H7 (cell line): ENCODE data around the gene SH3BP4. TPM values are rescaled to one million over a fixed set of nuclear protein-coding genes. Genes with fewer than 3 reads are reported as not detected.

Experiments used
- DNase-seq: peaks from one replicate; pipeline ENCODE4 v3.0.0; 2012
- H3K27me3 ChIP-seq: 2 replicates; pipeline ENCODE4 v1.6.0; 2011; ENCODE audit warnings: mild to moderate bottlenecking, low read length; ENCODE audit not compliant: control insufficient read depth, insufficient read depth
- H3K36me3 ChIP-seq: replicated peaks from 2 replicates; pipeline ENCODE4 v1.5.1; 2011; ENCODE audit warnings: low read length; ENCODE audit not compliant: control insufficient read depth, insufficient read depth
- H3K4me3 ChIP-seq: 2 replicates; pipeline ENCODE4 v1.5.1; 2011; ENCODE audit warnings: low read depth, mild to moderate bottlenecking, control low read depth, low read length, moderate library complexity; ENCODE audit not compliant: insufficient read depth
- total RNA-seq: library from RNA; depleted of rRNA; stranded (reverse); fragments of >200 nt; shearing (Covaris generic); gene quantifications from 2 replicates; pipeline ENCODE4 v1.2.3, GENCODE V29; 2014

SH3BP4 gene
- total RNA-seq, 1 experiment from 2014 or later, result 61.4 TPM

DNA sequence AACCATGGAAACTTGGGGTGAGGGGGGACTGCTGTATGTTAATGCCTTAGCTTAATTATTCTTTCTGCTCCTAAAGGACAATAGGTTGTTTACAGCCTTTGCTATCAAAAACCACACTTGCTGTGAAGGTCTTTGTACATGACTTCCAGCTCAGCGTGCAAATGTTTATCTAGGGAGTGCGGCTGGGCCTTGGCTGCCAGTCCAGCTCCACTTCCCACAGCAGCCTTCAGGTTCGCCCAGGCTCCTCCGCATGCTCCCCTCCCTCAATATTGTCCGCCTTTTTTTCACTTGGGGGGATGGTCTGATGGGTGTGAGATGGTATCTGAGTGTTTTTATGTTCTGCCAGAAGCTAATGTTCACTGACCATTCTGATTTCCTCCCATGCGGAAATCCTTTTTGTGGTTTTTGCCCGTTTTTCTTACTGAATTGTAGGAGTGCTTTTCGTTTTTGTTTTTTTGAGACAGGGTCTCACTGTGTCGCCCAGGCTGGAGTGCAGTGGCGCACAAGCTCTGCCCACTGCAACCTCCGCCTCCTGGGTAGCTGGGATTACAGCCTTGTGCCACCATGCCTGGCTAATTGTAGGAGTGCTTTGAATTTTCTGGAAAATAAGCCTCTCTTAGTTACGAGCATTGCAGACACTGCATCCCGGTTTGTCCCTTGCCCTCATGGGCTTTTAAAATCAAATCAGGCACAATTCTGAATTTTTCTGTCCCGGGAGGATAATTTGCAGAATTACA, 28.8 kb downstream of the SH3BP4 start:
- DNase-seq, result no peak
- no peak overlapping the region for H3K4me3 ChIP-seq
- no peaks in the 10 kb centered on the region for H3K27me3 ChIP-seq
- no peaks in the 10 kb centered on the region for H3K36me3 ChIP-seq

DNA sequence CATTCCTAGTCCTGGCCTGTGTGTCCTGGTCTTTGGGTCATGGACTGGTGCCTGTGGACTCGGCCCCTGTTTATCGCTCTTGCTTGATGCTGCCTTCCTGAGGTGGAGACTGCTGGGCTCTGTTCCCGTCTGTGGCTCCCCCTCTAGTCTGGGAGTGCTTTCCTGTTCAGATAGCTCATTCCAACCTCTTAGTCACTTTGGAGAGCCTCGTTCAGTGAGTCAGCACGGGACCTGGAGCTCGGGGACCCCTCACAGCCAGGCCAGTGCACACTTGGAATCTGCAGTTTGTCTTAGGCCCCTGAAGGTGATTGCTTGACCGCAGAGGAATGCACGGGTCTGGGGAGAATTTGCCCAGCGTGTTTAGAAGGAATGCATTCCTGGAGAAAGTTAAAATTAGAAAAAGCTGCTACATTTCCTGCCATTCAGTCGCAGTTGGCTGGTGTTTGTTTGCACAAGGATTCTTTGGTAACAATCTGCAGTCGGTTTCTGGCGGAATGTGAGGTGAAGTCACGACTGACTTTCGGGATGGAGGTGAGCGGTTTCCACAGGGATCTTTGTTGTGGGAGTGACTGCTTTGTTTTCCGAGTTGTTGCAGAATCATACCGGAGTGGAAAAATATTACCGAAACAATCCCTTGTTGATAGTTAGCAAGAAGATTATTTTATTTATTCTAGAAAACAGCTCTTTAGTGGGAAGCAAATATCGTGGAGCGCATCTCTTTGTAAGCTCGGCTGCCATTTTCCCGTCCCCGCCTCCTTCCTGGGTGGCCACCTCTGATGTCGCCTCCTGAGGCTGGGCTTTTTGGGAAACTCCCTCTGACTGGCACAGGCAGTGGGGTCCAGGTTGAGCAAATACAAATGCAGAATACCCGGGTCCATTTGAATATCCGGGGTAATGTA, 29.6 kb downstream of the SH3BP4 start:
- peak; percentile 80 for DNase-seq
- H3K27me3 ChIP-seq, result no peaks in the 10 kb centered on the region
- H3K4me3 ChIP-seq, result no peak overlapping the region
- H3K36me3 ChIP-seq, result no peaks in the 10 kb centered on the region

DNA sequence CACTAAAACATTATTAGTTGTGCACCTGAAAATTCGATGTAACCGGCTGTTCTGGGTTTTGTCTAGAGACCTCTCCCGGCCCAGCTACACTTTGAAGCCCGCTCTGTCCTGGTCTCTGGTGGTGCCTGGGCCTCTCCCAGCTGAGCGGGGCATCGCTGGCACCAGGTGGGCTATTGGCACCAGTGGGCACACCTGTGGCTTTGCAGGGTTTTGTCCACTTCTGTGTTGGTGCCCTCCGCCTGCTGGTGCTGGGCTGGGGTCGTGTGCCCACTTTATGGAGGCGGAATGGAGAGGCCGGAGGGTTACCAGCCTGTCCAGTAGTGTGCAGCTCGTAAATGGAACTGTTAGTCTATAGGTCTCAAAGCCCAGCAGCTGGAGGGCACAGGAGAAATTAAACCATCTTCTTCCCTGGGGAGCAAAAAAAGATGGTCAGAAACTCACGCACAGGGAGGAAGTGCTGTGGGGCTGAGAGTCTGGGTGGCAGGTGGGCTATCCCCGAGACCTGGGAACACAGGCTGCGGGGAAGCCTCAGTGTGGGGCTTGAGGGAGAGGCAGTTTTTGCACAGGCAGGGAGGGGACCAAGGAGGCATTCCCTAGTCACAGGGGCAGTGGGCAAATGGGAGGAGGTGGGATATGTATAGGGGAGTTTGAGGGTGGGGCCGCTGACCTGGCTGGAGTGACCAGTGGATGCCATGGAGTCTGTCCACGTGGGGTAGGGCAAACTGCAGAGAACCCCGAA, 30.4 kb downstream of the SH3BP4 start:
- DNase-seq, result no peak
- no peak overlapping the region for H3K4me3 ChIP-seq
- no peaks in the 10 kb centered on the region; the same call in 1 of the 2 replicates for H3K36me3 ChIP-seq
- no peaks in the 10 kb centered on the region for H3K27me3 ChIP-seq

DNA sequence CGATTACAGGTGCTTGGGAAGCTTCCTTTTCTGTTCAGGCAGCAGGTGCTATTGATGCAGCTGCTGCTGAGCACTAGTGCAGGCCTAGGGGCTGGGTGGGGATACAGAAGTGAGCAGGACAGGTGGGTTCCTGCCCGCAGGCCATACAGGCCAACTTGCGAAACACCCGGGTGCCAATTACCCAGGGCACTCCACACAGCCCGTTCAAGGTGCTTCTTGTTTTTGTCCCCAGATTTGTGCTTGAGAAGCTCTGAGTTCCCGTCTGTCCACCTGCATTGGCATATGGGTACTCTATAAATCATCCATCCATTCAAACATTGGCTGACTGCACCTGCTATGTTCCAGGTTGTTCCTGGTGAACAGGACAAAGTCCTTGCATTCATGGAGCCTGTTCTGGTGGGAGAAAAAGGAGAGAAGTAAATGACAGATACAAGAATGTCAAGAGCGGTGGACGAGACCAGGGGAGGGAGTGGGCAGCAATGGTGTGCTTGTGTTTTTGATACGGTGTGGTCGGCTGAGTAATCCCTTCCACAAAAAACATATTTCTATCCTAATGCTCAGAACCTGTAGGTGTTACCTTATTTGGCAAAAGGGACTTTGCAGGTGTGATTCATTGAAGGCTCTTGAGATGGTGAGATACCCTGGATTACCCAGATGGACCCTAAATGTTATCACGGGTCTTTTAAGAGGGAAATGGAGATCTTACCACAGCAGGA, 31.4 kb downstream of the SH3BP4 start:
- H3K36me3 ChIP-seq, result no peaks in the 10 kb centered on the region; the same call in 1 of the 2 replicates
- no peaks in the 10 kb centered on the region for H3K27me3 ChIP-seq
- no peak overlapping the region for H3K4me3 ChIP-seq
- DNase-seq, result no peak

DNA sequence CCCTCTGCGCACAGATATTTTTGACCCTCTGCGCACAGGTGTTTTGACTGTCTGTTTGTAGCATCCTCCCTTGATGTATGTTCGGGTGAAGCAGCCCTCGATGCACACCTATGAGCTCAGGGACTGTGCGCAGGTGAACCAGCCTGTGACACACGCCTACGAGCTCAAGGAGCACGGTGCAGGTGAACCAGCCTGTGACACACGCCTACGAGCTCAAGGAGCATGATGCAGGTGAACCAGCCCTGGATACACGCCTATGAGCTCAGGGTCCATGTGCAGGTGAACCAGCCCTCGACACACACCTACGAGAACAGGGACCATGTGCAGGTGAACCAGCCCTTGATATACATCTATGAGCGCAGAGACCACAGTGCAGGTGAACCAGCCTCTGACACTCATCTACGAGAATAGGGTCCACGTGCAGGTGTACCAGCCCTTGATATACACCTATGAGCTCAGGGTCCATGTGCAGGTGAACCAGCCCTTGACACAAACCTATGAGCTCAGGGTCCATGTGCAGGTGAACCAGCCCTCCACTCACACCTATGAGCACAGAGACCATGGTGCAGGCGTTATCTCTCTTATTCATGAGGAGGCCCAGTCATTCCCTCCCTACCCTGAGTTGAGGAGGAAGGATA, 33.9 kb downstream of the SH3BP4 start:
- Histone ChIP-seq H3K27me3 (no peaks in the 10 kb centered on the region), H3K36me3 (no peaks in the 10 kb centered on the region; the same call in 1 of the 2 replicates), H3K4me3 (no peak overlapping the region)
- DNase-seq, result no peak

DNA sequence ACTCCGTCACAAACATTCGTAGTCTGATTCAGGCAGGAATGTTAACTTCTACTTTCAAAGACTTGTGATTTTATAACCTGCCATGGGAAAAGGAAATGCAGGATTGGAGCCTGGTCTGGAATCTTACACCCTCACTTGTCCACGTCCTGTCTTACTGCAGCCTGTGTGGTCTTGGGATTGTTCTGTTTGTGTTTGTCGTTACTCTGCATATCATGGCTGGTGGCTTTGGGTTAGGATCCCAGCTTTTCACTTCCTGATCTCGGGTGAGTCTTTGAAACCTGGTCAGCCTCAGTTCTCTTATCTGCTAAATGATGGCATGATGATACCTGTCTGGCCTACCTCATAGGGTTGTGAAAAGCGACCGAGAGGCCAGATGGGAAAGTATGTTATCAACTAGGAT, 34.6 kb downstream of the SH3BP4 start:
- Histone ChIP-seq H3K4me3 (no peak overlapping the region), H3K36me3 (no peaks in the 10 kb centered on the region; the same call in 1 of the 2 replicates), H3K27me3 (no peaks in the 10 kb centered on the region)
- no peak for DNase-seq

DNA sequence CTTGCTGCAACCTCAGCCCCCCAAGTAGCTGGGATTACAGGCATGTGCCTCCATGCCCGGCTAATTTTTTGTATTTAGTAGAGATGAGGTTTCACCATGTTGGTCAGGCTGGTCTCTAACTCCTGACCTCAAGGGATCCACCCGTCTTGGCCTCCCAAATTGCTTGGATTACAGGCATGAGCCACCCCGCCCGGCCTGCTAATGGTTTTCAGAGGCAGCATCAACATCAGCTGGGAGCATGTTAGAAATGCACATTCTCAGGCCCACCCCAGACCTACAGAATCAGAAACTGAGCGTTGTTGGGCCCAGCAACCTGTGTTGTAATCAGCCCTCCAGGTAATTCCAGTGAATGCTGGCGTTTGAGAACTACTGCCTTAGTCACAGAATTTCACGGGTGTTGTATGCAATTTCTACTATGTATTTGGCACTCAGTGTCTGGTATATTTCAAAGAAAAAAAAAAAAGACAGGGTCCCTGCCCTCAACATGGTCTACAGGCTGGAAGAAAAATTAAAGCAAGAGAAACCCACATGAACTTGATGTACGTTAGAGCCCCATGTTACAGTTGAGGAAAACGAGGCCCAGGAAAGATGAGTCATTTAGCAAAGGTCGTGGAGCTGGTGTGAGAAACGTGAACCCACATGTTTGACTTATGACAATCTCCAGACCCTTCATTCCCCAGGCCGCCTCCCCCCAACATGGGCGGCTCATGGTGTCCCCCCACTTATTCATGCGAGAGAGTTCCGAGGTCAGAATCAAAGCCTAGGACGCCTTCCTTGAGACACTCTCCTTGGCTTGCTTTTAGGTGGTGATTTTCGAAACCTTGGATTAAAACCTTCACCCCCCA, 35.3 kb downstream of the SH3BP4 start:
- H3K36me3 ChIP-seq, result no peaks in the 10 kb centered on the region; the same call in 1 of the 2 replicates
- H3K27me3 ChIP-seq, result no peaks in the 10 kb centered on the region
- H3K4me3 ChIP-seq, result no peak overlapping the region
- no peak for DNase-seq

DNA sequence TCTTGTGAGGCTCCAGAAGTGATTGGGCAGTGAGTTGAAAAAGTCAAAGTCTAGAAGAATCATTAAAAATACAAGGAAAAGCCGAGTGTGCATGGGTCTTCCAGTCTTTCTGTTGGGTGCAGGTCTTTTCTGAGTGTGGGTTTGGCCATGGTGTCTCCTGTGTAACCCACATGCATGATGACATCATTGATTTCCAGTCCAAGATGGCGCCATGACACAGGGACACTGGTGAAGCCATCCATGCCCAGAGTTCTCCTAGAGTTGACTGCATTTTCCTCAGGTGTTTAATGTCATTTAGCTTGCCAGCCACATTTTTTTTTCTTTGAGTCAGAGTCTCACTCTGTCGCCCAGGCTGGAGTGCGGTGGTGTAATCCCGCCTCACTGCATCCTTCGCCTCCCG, 35.9 kb downstream of the SH3BP4 start:
- Histone ChIP-seq H3K36me3 (no peaks in the 10 kb centered on the region; the same call in 1 of the 2 replicates), H3K27me3 (no peaks in the 10 kb centered on the region), H3K4me3 (no peak overlapping the region)
- DNase-seq, result no peak

DNA sequence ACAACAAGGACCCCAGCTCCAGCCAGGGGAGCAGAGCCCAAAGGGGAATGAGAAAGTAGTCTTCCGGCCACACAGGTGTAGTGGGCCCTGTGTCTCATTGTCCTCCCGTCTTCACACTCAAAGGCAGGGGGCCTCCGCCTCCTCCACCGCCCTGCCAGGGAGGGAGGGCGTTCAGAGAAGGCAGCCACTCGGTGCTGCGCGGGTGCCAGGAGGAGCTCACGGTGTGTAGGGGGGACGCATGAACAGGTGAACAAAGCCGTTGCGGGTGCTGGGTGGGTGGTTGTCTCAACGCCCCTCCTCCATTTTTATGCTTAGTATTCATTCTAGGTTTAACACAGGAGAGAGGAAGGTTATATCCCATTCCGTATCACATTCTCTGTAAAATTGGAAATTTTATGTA, 36.7 kb downstream of the SH3BP4 start:
- no peak overlapping the region for H3K4me3 ChIP-seq
- DNase-seq, result no peak
- no peaks in the 10 kb centered on the region for H3K27me3 ChIP-seq
- no peaks in the 10 kb centered on the region; the same call in 1 of the 2 replicates for H3K36me3 ChIP-seq

DNA sequence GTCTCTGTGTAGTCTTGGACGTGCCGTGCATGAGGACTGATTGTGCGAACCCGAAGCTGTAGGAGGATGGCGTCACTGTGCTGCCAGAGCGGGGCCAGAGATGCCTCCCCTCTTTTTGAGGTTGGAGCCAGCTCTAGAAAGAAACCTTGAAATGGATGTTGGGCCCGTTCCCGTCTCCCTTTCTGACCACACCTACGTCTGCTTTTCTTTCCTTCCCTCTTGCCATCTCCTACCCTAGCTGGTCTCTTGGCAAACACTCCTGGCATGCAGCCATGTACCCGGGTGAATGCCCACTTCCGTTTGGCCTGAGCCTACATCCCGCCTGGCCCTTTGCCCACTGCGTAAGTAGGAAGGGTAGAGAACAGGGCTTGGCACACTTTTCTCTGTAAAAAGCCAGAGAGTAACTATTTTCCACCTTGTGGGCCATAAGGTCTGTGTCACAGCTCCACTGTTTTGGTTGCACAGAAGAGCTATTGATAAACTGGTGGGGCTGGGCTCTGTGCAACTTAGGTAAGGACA, 37.4 kb downstream of the SH3BP4 start:
- Histone ChIP-seq H3K36me3 (no peaks in the 10 kb centered on the region; the same call in 1 of the 2 replicates), H3K4me3 (no peak overlapping the region), H3K27me3 (no peaks in the 10 kb centered on the region)
- DNase-seq, result no peak

DNA sequence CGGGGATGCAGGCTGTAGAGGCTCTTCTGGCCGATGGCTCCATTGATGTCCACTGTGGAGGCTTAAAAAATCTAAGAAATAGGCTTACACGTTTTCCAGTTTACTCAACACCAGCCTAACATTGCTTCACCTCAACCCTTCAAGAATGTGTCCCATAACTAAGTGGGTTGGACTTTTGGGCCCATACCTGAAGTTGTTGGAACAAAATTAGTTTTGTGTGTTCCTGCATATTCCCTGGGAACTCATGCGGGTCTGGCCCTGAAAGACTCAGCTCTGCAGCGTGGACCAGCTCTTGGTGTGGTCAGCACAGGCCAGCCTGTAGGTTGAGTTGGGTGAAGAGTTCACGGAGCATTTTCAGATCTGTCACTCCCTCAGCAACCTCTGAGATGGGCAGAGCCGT, 38.5 kb downstream of the SH3BP4 start:
- no peak for DNase-seq
- Histone ChIP-seq H3K4me3 (no peak overlapping the region), H3K27me3 (no peaks in the 10 kb centered on the region), H3K36me3 (no peaks in the 10 kb centered on the region; the same call in 1 of the 2 replicates)

DNA sequence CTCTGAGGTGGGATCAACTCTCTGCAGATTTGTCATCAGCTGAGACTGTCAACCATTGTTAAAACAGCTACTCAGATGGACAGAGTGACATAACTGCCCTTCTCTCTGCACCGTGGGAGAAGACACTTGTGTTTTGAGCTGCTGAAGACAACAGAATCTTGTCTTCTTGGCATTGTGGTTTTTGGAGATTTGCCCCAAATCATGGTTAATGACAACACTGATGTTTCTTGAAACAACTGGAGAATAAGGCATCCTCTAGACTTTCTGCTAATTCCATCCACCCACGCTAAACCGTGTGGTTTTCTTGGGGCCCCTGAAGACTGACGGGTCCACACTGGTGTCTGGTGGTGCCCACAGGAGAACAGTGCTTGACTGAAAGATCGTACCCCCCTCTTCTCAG, 39.5 kb downstream of the SH3BP4 start:
- no peaks in the 10 kb centered on the region for H3K27me3 ChIP-seq
- DNase-seq, result no peak
- H3K4me3 ChIP-seq, result no peak overlapping the region
- H3K36me3 ChIP-seq, result no peaks in the 10 kb centered on the region; the same call in 1 of the 2 replicates

DNA sequence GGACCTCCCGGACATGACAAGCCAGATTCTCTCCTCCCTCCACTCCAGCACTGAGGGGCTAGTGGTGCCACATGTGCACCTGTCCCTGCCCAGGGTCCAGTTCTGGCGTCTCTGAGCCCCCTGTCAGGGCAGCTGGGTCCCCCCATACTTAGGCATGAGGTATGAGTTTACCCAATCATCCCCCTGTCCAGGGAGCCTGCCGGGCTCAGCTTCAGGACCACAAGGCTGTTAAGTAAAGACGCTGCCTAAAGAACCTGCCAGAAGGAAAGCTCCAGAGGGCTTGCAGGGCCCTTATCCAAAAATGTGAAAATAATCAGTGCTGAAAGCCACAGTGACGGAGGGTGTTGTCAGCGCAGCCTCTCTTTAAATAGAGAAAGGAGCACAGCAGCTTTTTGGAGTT, 40.0 kb downstream of the SH3BP4 start:
- Histone ChIP-seq H3K36me3 (peaks cover 1% of the 10 kb centered on the region; the same call in 1 of the 2 replicates), H3K4me3 (no peak overlapping the region), H3K27me3 (no peaks in the 10 kb centered on the region)
- no peak for DNase-seq
